DOHH2 (cell line): ENCODE data around the gene RAP2A.

ENCODE experiments used
- H3F3A ChIP-seq: fragments of 200-600 bp; sonication (generic), shearing (Covaris generic); 2 replicates; pipeline ENCODE4 v1.6.0; 2016; ENCODE audit warnings: antibody characterized with exemption, mild to moderate bottlenecking; ENCODE audit not compliant: control insufficient read depth, insufficient read depth
- H3K27ac ChIP-seq: fragments of 200-600 bp; sonication (generic); 2 replicates; pipeline ENCODE4 v1.5.1; 2014; ENCODE audit warnings: low read depth, mild to moderate bottlenecking, low read length, moderate library complexity
- H3K27me3 ChIP-seq: fragments of 200-600 bp; sonication (generic); 2 replicates; pipeline ENCODE4 v1.6.1; 2014; ENCODE audit warnings: mild to moderate bottlenecking, low read length, mixed read lengths; ENCODE audit not compliant: control insufficient read depth
- H3K36me3 ChIP-seq: fragments of 200-600 bp; sonication (generic); 2 replicates; pipeline ENCODE4 v1.6.1; 2014; ENCODE audit warnings: mild to moderate bottlenecking, low read length, moderate library complexity, mixed read lengths; ENCODE audit not compliant: control insufficient read depth
- H3K4me1 ChIP-seq: fragments of 200-600 bp; sonication (generic); 2 replicates; pipeline ENCODE4 v1.6.1; 2014; ENCODE audit warnings: mild to moderate bottlenecking, low read length, mixed read lengths; ENCODE audit not compliant: control insufficient read depth
- H3K4me2 ChIP-seq: fragments of 200-600 bp; sonication (generic); 2 replicates; pipeline ENCODE4 v1.6.0; 2014; ENCODE audit warnings: mild to moderate bottlenecking, low read length, moderate library complexity
- H3K4me3 ChIP-seq: fragments of 200-600 bp; sonication (generic); 2 replicates; pipeline ENCODE4 v1.5.1; 2014; ENCODE audit warnings: mild to moderate bottlenecking, low read length, mixed read lengths
- H3K79me2 ChIP-seq: fragments of 200-600 bp; sonication (generic); 2 replicates; pipeline ENCODE4 v1.6.1; 2014; ENCODE audit warnings: mild to moderate bottlenecking, low read length, mixed read lengths; ENCODE audit not compliant: control insufficient read depth
- H3K9me2 ChIP-seq: fragments of 200-600 bp; sonication (generic); replicated peaks from 2 replicates; pipeline ENCODE4 v1.6.1; 2014; ENCODE audit warnings: mild to moderate bottlenecking, low read length, mixed read lengths; ENCODE audit not compliant: control insufficient read depth
- H3K9me3 ChIP-seq: fragments of 200-600 bp; sonication (generic); 2 replicates; pipeline ENCODE4 v1.6.1; 2014; ENCODE audit warnings: antibody characterized with exemption, low read length, mixed read lengths; ENCODE audit not compliant: control insufficient read depth, insufficient read depth
- H4K20me1 ChIP-seq: fragments of 200-600 bp; sonication (generic); 2 replicates; pipeline ENCODE4 v1.6.0; 2014; ENCODE audit warnings: low read depth, mild to moderate bottlenecking, antibody characterized with exemption, low read length, moderate library complexity; ENCODE audit not compliant: control insufficient read depth, insufficient read depth
- CTCF ChIP-seq: fragments of 200-600 bp; sonication (generic); IDR thresholded peaks from one replicate; pipeline ENCODE4 v1.5.1; 2014; ENCODE audit warnings: antibody characterized with exemption, mild to moderate bottlenecking, low read depth, low read length; ENCODE audit not compliant: poor library complexity, severe bottlenecking
- EZH2phosphoT487 ChIP-seq: fragments of 200-600 bp; sonication (generic); IDR thresholded peaks from 2 replicates; pipeline ENCODE4 v1.6.1; 2017; ENCODE audit warnings: borderline replicate concordance, mild to moderate bottlenecking, antibody characterized with exemption, low read length, moderate library complexity, mixed read lengths

RAP2A gene

GRCh38 chr13:97485320-97485719 is 51.4 kb downstream of the RAP2A start:
- Histone ChIP-seq H3F3A (no peaks in the 10 kb centered on the region), H3K36me3 (no peaks in the 10 kb centered on the region), H3K9me3 (no peaks in the 10 kb centered on the region), H3K27ac (no peak overlapping the region), H3K79me2 (no peaks in the 10 kb centered on the region), H3K4me1 (no peaks in the 10 kb centered on the region), H4K20me1 (no peaks in the 10 kb centered on the region), H3K4me3 (no peak overlapping the region), H3K4me2 (no peak overlapping the region), H3K27me3 (0 out of 2 replicates have a peak, but pooled peaks cover 3% of the 10 kb centered on the region), H3K9me2 (no peaks in the 10 kb centered on the region)
- no peak for TF ChIP-seq EZH2phosphoT487

DNA sequence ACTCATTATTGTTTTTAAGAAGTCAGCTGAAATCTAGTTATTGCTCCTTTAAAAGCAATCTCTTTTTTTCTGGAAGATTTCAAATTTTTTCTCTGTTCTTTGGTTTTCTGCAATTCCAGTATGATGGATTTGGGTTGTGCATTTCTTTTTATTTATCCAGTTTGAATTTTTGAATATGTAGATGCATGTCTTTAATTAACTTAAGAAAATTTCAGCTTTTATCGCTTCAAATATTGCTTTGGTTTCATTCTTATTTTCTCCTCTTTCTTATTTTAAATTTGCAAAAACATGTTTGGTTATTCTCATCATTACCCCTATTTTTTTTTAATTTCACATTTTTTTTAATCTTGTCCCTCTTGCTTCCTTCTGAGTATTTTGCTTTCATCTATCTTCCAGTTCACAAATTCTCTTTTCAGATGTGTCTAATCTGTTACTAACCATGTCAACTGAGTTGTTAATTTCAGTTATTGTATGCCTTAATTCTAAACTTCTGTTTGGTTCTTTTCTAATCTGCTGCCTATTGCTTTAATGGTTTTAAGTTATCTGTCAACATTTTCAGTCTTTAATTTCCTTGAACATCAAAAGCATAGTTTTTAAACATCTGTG is 56.8 kb downstream of the RAP2A start:
- TF ChIP-seq EZH2phosphoT487: no peak
- TF ChIP-seq CTCF: no peak
- Histone ChIP-seq H3F3A (no peaks in the 10 kb centered on the region), H3K36me3 (no peaks in the 10 kb centered on the region)

DNA sequence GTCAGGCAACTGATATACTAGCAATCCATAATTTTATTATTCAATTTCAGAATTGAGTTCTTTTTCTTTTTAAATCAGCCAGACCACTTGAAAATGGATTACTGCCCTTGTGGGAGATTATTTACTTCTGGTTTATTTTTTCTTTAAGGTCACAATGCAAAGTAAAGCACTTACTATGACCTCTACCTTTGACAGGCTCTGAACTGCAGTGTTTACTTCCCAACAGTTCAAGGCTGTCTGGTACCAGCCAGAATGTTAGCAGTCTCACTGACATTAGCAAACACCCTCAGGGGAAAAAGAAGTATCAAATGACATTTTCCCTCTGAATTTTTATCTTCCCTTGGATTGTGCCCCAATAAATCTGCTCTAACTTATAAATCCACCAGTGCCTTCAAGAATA is 57.5 kb downstream of the RAP2A start:
- no peaks in the 10 kb centered on the region for H3K4me1 ChIP-seq
- H3K27ac ChIP-seq: no peak overlapping the region
- no peaks in the 10 kb centered on the region for H3K9me2 ChIP-seq
- no peak overlapping the region for H3K4me3 ChIP-seq
- TF ChIP-seq EZH2phosphoT487 (no peak), CTCF (no peak)
- H3K27me3 ChIP-seq: no peaks in the 10 kb centered on the region
- no peaks in the 10 kb centered on the region for H3F3A ChIP-seq
- H3K79me2 ChIP-seq: no peaks in the 10 kb centered on the region
- no peaks in the 10 kb centered on the region for H3K36me3 ChIP-seq
- H4K20me1 ChIP-seq: no peaks in the 10 kb centered on the region
- no peak overlapping the region for H3K4me2 ChIP-seq
- no peaks in the 10 kb centered on the region for H3K9me3 ChIP-seq

More for the DNA sequence above, 56.8 kb downstream of the RAP2A start:
- no peaks in the 10 kb centered on the region for H4K20me1 ChIP-seq
- H3K4me3 ChIP-seq: no peak overlapping the region
- H3K4me2 ChIP-seq: no peak overlapping the region
- H3K9me2 ChIP-seq: no peaks in the 10 kb centered on the region
- no peaks in the 10 kb centered on the region for H3K27me3 ChIP-seq
- H3K4me1 ChIP-seq: no peaks in the 10 kb centered on the region
- H3K79me2 ChIP-seq: no peaks in the 10 kb centered on the region
- no peaks in the 10 kb centered on the region for H3K9me3 ChIP-seq
- no peak overlapping the region for H3K27ac ChIP-seq

- H3K4me1 ChIP-seq: no peaks in the 10 kb centered on the region
Measured at GRCh38 chr13:97492257-97492656, 58.3 kb downstream of the RAP2A start.

More at GRCh38 chr13:97492257-97492656, 58.3 kb downstream of the RAP2A start:
- H3K79me2 ChIP-seq: no peaks in the 10 kb centered on the region
- no peaks in the 10 kb centered on the region for H3F3A ChIP-seq
- H3K4me2 ChIP-seq: no peak overlapping the region
- H3K36me3 ChIP-seq: no peaks in the 10 kb centered on the region
- no peaks in the 10 kb centered on the region for H3K9me3 ChIP-seq
- no peaks in the 10 kb centered on the region for H4K20me1 ChIP-seq
- no peak overlapping the region for H3K27ac ChIP-seq
- no peak for TF ChIP-seq EZH2phosphoT487
- TF ChIP-seq CTCF: no peak
- no peaks in the 10 kb centered on the region for H3K27me3 ChIP-seq
- H3K9me2 ChIP-seq: no peaks in the 10 kb centered on the region
- no peak overlapping the region for H3K4me3 ChIP-seq
